Measurements from ENCODE around the gene SNAP29.
"Not testable (repeated sequence)": the region's sequence is repeated elsewhere in the genome, so short reads cannot be mapped to it uniquely, and the experiment has no call there.

SNAP29 gene

GRCh38 chr22:20818471-20818870 is 40.3 kb upstream of the SNAP29 start:
- no peak overlapping the region for H3K27ac ChIP-seq (ENCODE audit: low read depth in 2 of 2, low read length in 2 of 2)
- H3K36me3 ChIP-seq (ENCODE audit: control insufficient read depth in 2 of 2, insufficient read depth in 2 of 2, low read length in 2 of 2) = peaks cover 38 to 57% of the 10 kb centered on the region in 2 donors
- H3K4me1 ChIP-seq (ENCODE audit: control insufficient read depth in 2 of 2, insufficient read depth in 2 of 2, low read length in 2 of 2) = no peaks in the 10 kb centered on the region
- no peak overlapping the region for H3K4me3 ChIP-seq (ENCODE audit: low read length in 2 of 2)
- H3K9ac ChIP-seq (ENCODE audit: low read depth in 1 of 2, low read length in 2 of 2) = no peak overlapping the region
- H3K27me3 ChIP-seq (ENCODE audit: control insufficient read depth in 2 of 2, insufficient read depth in 2 of 2, low read length in 2 of 2) = no peaks in the 10 kb centered on the region
- H3K9me3 ChIP-seq (ENCODE audit: control insufficient read depth in 2 of 2, low read length in 2 of 2) = no peaks in the 10 kb centered on the region

GRCh38 chr22:20819471-20819870 is 39.3 kb upstream of the SNAP29 start:
- Histone ChIP-seq H3K27me3 (ENCODE audit: control insufficient read depth in 2 of 2, insufficient read depth in 2 of 2, low read length in 2 of 2) (no peaks in the 10 kb centered on the region), H3K4me1 (ENCODE audit: control insufficient read depth in 2 of 2, insufficient read depth in 2 of 2, low read length in 2 of 2) (no peaks in the 10 kb centered on the region), H3K27ac (ENCODE audit: low read depth in 2 of 2, low read length in 2 of 2) (no peak overlapping the region), H3K4me3 (ENCODE audit: low read length in 2 of 2) (no peak overlapping the region), H3K9me3 (ENCODE audit: control insufficient read depth in 2 of 2, low read length in 2 of 2) (no peaks in the 10 kb centered on the region), H3K9ac (ENCODE audit: low read depth in 1 of 2, low read length in 2 of 2) (no peak overlapping the region), H3K36me3 (ENCODE audit: control insufficient read depth in 2 of 2, insufficient read depth in 2 of 2, low read length in 2 of 2) (peaks cover 43 to 60% of the 10 kb centered on the region in 2 donors)

GRCh38 chr22:20821717-20822239 is 37.0 kb upstream of the SNAP29 start:
- peaks cover 34 to 54% of the 10 kb centered on the region in 2 donors for H3K36me3 ChIP-seq (ENCODE audit: control insufficient read depth in 2 of 2, insufficient read depth in 2 of 2, low read length in 2 of 2)
- not testable (repeated sequence) for H3K9me3 ChIP-seq (ENCODE audit: control insufficient read depth in 2 of 2, low read length in 2 of 2); H3K4me3 ChIP-seq (ENCODE audit: low read length in 2 of 2); H3K27ac ChIP-seq (ENCODE audit: low read depth in 2 of 2, low read length in 2 of 2); H3K27me3 ChIP-seq (ENCODE audit: control insufficient read depth in 2 of 2, insufficient read depth in 2 of 2, low read length in 2 of 2); H3K9ac ChIP-seq (ENCODE audit: low read depth in 1 of 2, low read length in 2 of 2); H3K4me1 ChIP-seq (ENCODE audit: control insufficient read depth in 2 of 2, insufficient read depth in 2 of 2, low read length in 2 of 2)

- Histone ChIP-seq H3K36me3 (ENCODE audit: control insufficient read depth in 2 of 2, insufficient read depth in 2 of 2, low read length in 2 of 2) (peaks cover 29 to 50% of the 10 kb centered on the region in 2 donors), H3K4me1 (ENCODE audit: control insufficient read depth in 2 of 2, insufficient read depth in 2 of 2, low read length in 2 of 2) (no peaks in the 10 kb centered on the region), H3K9me3 (ENCODE audit: control insufficient read depth in 2 of 2, low read length in 2 of 2) (no peaks in the 10 kb centered on the region), H3K9ac (ENCODE audit: low read depth in 1 of 2, low read length in 2 of 2) (no peak overlapping the region), H3K4me3 (ENCODE audit: low read length in 2 of 2) (no peak overlapping the region), H3K27ac (ENCODE audit: low read depth in 2 of 2, low read length in 2 of 2) (no peak overlapping the region), H3K27me3 (ENCODE audit: control insufficient read depth in 2 of 2, insufficient read depth in 2 of 2, low read length in 2 of 2) (no peaks in the 10 kb centered on the region)
Measured at GRCh38 chr22:20822240-20822639, 36.6 kb upstream of the SNAP29 start.

GRCh38 chr22:20823264-20823663 is 35.5 kb upstream of the SNAP29 start:
- Histone ChIP-seq H3K27me3 (ENCODE audit: control insufficient read depth in 2 of 2, insufficient read depth in 2 of 2, low read length in 2 of 2) (no peaks in the 10 kb centered on the region), H3K4me3 (ENCODE audit: low read length in 2 of 2) (no peak overlapping the region), H3K9ac (ENCODE audit: low read depth in 1 of 2, low read length in 2 of 2) (no peak overlapping the region), H3K27ac (ENCODE audit: low read depth in 2 of 2, low read length in 2 of 2) (no peak overlapping the region), H3K4me1 (ENCODE audit: control insufficient read depth in 2 of 2, insufficient read depth in 2 of 2, low read length in 2 of 2) (no peaks in the 10 kb centered on the region), H3K36me3 (ENCODE audit: control insufficient read depth in 2 of 2, insufficient read depth in 2 of 2, low read length in 2 of 2) (peaks cover 27 to 44% of the 10 kb centered on the region in 2 donors), H3K9me3 (ENCODE audit: control insufficient read depth in 2 of 2, low read length in 2 of 2) (no peaks in the 10 kb centered on the region)

- not testable (repeated sequence) for H3K9ac ChIP-seq (ENCODE audit: low read depth in 1 of 2, low read length in 2 of 2); H3K4me3 ChIP-seq (ENCODE audit: low read length in 2 of 2); H3K4me1 ChIP-seq (ENCODE audit: control insufficient read depth in 2 of 2, insufficient read depth in 2 of 2, low read length in 2 of 2); H3K27ac ChIP-seq (ENCODE audit: low read depth in 2 of 2, low read length in 2 of 2); H3K27me3 ChIP-seq (ENCODE audit: control insufficient read depth in 2 of 2, insufficient read depth in 2 of 2, low read length in 2 of 2); H3K9me3 ChIP-seq (ENCODE audit: control insufficient read depth in 2 of 2, low read length in 2 of 2)
- H3K36me3 ChIP-seq (ENCODE audit: control insufficient read depth in 2 of 2, insufficient read depth in 2 of 2, low read length in 2 of 2) = peaks cover 9 to 29% of the 10 kb centered on the region in 2 donors
Measured at GRCh38 chr22:20825216-20825615, 33.6 kb upstream of the SNAP29 start.

DNA sequence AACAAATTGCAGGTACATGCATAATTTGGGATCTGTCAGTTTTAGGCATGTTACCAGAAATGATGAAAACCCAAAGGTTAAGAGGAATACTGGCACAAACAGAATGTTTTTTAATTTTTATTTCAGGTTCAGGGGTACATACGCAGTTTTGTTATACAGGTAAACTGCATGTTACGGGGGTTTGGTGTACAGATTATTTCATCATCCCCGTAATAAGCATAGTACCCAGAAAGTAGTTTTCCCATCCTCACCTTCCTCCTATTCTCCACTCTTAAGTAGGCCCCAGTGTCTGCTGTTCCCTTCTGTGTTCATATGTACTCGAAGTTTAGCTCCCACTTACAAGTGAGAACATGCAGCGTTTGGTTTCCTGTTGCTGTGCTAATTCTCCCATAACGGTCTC is 33.2 kb upstream of the SNAP29 start:
- no peak overlapping the region for H3K4me3 ChIP-seq (ENCODE audit: low read length in 2 of 2)
- no peak overlapping the region for H3K9ac ChIP-seq (ENCODE audit: low read depth in 1 of 2, low read length in 2 of 2)
- peaks cover 8 to 27% of the 10 kb centered on the region in 2 donors for H3K36me3 ChIP-seq (ENCODE audit: control insufficient read depth in 2 of 2, insufficient read depth in 2 of 2, low read length in 2 of 2)
- no peak overlapping the region for H3K27ac ChIP-seq (ENCODE audit: low read depth in 2 of 2, low read length in 2 of 2)
- no peaks in the 10 kb centered on the region for H3K27me3 ChIP-seq (ENCODE audit: control insufficient read depth in 2 of 2, insufficient read depth in 2 of 2, low read length in 2 of 2)
- H3K4me1 ChIP-seq (ENCODE audit: control insufficient read depth in 2 of 2, insufficient read depth in 2 of 2, low read length in 2 of 2) = no peaks in the 10 kb centered on the region
- H3K9me3 ChIP-seq (ENCODE audit: control insufficient read depth in 2 of 2, low read length in 2 of 2) = no peaks in the 10 kb centered on the region

DNA sequence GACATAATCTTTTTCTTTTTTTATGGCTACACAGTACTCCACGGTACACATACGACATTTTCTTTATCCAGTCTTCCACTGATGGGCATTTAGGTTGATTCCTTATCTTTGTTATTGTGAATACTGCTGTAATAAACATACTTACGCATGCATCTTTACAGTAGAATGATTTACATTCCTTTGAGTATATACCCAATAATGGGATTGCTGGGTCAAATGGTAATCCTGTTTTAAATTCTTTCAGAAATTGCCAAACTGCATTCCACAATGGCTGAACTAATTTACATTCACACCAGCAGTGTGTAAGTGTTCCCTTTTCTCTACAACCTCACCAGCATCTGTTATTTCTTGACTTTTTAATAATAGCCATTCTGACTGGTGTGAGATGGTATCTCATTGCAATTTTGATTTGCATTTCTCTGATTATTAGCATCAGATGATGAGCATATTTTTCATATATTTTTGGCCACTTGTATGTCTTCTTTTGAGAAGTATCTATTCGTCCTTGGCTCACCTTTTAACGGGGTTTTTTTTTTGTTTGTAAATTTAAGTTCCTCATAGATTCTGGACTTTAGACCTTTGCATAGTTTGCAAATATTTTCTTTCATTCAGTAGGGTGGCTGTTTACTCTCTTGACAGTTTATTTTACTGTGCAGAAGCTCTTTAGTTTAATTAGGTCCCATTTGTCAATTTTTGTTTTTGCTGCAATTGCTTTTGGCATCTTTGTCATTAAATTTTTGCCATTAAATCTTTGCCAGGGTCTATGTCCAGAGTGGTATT is 32.2 kb upstream of the SNAP29 start:
- not testable (repeated sequence) for H3K4me1 ChIP-seq (ENCODE audit: control insufficient read depth in 2 of 2, insufficient read depth in 2 of 2, low read length in 2 of 2); H3K4me3 ChIP-seq (ENCODE audit: low read length in 2 of 2); H3K27ac ChIP-seq (ENCODE audit: low read depth in 2 of 2, low read length in 2 of 2); H3K9me3 ChIP-seq (ENCODE audit: control insufficient read depth in 2 of 2, low read length in 2 of 2); H3K9ac ChIP-seq (ENCODE audit: low read depth in 1 of 2, low read length in 2 of 2); H3K27me3 ChIP-seq (ENCODE audit: control insufficient read depth in 2 of 2, insufficient read depth in 2 of 2, low read length in 2 of 2)
- H3K36me3 ChIP-seq (ENCODE audit: control insufficient read depth in 2 of 2, insufficient read depth in 2 of 2, low read length in 2 of 2) = peaks cover 13 to 26% of the 10 kb centered on the region in 2 donors

GRCh38 chr22:20829491-20830134 is 29.2 kb upstream of the SNAP29 start:
- H3K9ac ChIP-seq (ENCODE audit: low read depth in 1 of 2, low read length in 2 of 2) = no peak overlapping the region
- no peaks in the 10 kb centered on the region for H3K27me3 ChIP-seq (ENCODE audit: control insufficient read depth in 2 of 2, insufficient read depth in 2 of 2, low read length in 2 of 2)
- H3K4me1 ChIP-seq (ENCODE audit: control insufficient read depth in 2 of 2, insufficient read depth in 2 of 2, low read length in 2 of 2) = no peaks in the 10 kb centered on the region
- no peak overlapping the region for H3K4me3 ChIP-seq (ENCODE audit: low read length in 2 of 2)
- H3K36me3 ChIP-seq (ENCODE audit: control insufficient read depth in 2 of 2, insufficient read depth in 2 of 2, low read length in 2 of 2) = peaks cover 20 to 24% of the 10 kb centered on the region in 2 donors
- H3K9me3 ChIP-seq (ENCODE audit: control insufficient read depth in 2 of 2, low read length in 2 of 2) = no peaks in the 10 kb centered on the region
- H3K27ac ChIP-seq (ENCODE audit: low read depth in 2 of 2, low read length in 2 of 2) = no peak overlapping the region

GRCh38 chr22:20833225-20833665 is 25.6 kb upstream of the SNAP29 start:
- Histone ChIP-seq H3K9ac (ENCODE audit: low read depth in 1 of 2, low read length in 2 of 2) (no peak overlapping the region), H3K4me3 (ENCODE audit: low read length in 2 of 2) (no peak overlapping the region), H3K27me3 (ENCODE audit: control insufficient read depth in 2 of 2, insufficient read depth in 2 of 2, low read length in 2 of 2) (no peaks in the 10 kb centered on the region), H3K36me3 (ENCODE audit: control insufficient read depth in 2 of 2, insufficient read depth in 2 of 2, low read length in 2 of 2) (peaks cover 20% of the 10 kb centered on the region in 2 donors), H3K4me1 (ENCODE audit: control insufficient read depth in 2 of 2, insufficient read depth in 2 of 2, low read length in 2 of 2) (no peaks in the 10 kb centered on the region), H3K27ac (ENCODE audit: low read depth in 2 of 2, low read length in 2 of 2) (no peak overlapping the region), H3K9me3 (ENCODE audit: control insufficient read depth in 2 of 2, low read length in 2 of 2) (no peaks in the 10 kb centered on the region)
